HEK293 (cell line): Measurements from ENCODE around the gene SELPLG.

Experiments
- CTCF ChIA-PET: fragments of 350-600 bp; formaldehyde crosslinking; extraction: SDS; loops from one replicate; lab custom pipeline; 2021; ENCODE audit warnings: antibody characterized with exemption; lab: Yijun Ruan, JAX
- POLR2A ChIA-PET: fragments of 300-600 bp; formaldehyde crosslinking; extraction: SDS; loops from one replicate; lab custom pipeline; 2020; ENCODE audit warnings: antibody characterized with exemption, inconsistent platforms; lab: Yijun Ruan, JAX
- H3K27ac ChIP-seq: fragments of 200-500 bp; sonication (Bioruptor generic); 2 replicates; pipeline ENCODE4 v1.5.1; 2014; ENCODE audit warnings: low read depth, low read length, control low read depth, inconsistent platforms; ENCODE audit errors: extremely low read depth
- H3K36me3 ChIP-seq, 2 experiments: fragments of 200-500 bp in 1 of 2; sonication (Bioruptor generic) in 1 of 2; 1 replicate in 1 of 2; 2 replicates in 1 of 2; pipeline ENCODE4 v1.5.1; 2014 to 2017; ENCODE audit warnings: inconsistent platforms in 2 of 2, low read length in 2 of 2; ENCODE audit not compliant: control insufficient read depth in 2 of 2, insufficient read depth in 1 of 2
- H3K4me1 ChIP-seq: fragments of 200-500 bp; sonication (Bioruptor generic); 2 replicates; pipeline ENCODE4 v1.5.1; 2014; ENCODE audit warnings: mild to moderate bottlenecking, low read length, inconsistent platforms; ENCODE audit not compliant: control insufficient read depth, insufficient read depth
- H3K4me3 ChIP-seq: 2 replicates; pipeline ENCODE4 v1.5.1; 2011; ENCODE audit warnings: low read depth, mild to moderate bottlenecking, control low read depth, low read length, moderate library complexity
- H3K9me3 ChIP-seq: fragments of 200-500 bp; sonication (Bioruptor generic); 2 replicates; pipeline ENCODE4 v1.5.1; 2014; ENCODE audit warnings: low read depth, low read length, inconsistent platforms; ENCODE audit not compliant: control insufficient read depth, insufficient read depth
- FEZF1 ChIP-seq: fragments of 450-650 bp; formaldehyde crosslinking; IDR thresholded peaks from 2 replicates; pipeline ENCODE4 v1.5.1; 2016; ENCODE audit warnings: missing biosample characterization, missing genetic modification characterization
- KLF1 ChIP-seq: fragments of 450-650 bp; formaldehyde crosslinking; IDR thresholded peaks from 2 replicates; pipeline ENCODE4 v1.5.1; 2016; ENCODE audit warnings: missing biosample characterization, missing genetic modification characterization
- MYNN ChIP-seq: fragments of 450-650 bp; formaldehyde crosslinking; IDR thresholded peaks from 2 replicates; pipeline ENCODE4 v1.5.1; 2016; ENCODE audit warnings: missing biosample characterization, missing genetic modification characterization, borderline replicate concordance
- SETDB1 ChIP-seq: IDR thresholded peaks from one replicate; pipeline ENCODE4 v1.6.1; 2017; ENCODE audit warnings: mild to moderate bottlenecking, low read length, moderate library complexity, mixed read lengths; ENCODE audit not compliant: insufficient read length
- ZBTB6 ChIP-seq: fragments of 450-650 bp; formaldehyde crosslinking; IDR thresholded peaks from 2 replicates; pipeline ENCODE4 v1.5.1; 2017; ENCODE audit warnings: missing biosample characterization, missing genetic modification characterization
- ZFP37 ChIP-seq: fragments of 450-650 bp; formaldehyde crosslinking; IDR thresholded peaks from 2 replicates; pipeline ENCODE4 v1.5.1; 2016; ENCODE audit warnings: missing biosample characterization, missing genetic modification characterization
- ZNF10 ChIP-seq: fragments of 450-650 bp; formaldehyde crosslinking; IDR thresholded peaks from 2 replicates; pipeline ENCODE4 v1.5.1; 2017; ENCODE audit warnings: missing biosample characterization, missing genetic modification characterization
- ZNF114 ChIP-seq: fragments of 450-650 bp; formaldehyde crosslinking; IDR thresholded peaks from 2 replicates; pipeline ENCODE4 v1.5.0; 2017; ENCODE audit warnings: missing biosample characterization, missing genetic modification characterization
- ZNF146 ChIP-seq: fragments of 450-650 bp; formaldehyde crosslinking; IDR thresholded peaks from 2 replicates; pipeline ENCODE4 v1.5.1; 2016; ENCODE audit warnings: missing biosample characterization, missing genetic modification characterization
- ZNF157 ChIP-seq: fragments of 450-650 bp; formaldehyde crosslinking; IDR thresholded peaks from 2 replicates; pipeline ENCODE4 v1.5.1; 2016; ENCODE audit warnings: missing biosample characterization, missing genetic modification characterization
- ZNF311 ChIP-seq: fragments of 450-650 bp; formaldehyde crosslinking; IDR thresholded peaks from 2 replicates; pipeline ENCODE4 v1.5.1; 2017; ENCODE audit warnings: missing biosample characterization, missing genetic modification characterization, borderline replicate concordance
- ZNF433 ChIP-seq: fragments of 450-650 bp; formaldehyde crosslinking; IDR thresholded peaks from 2 replicates; pipeline ENCODE4 v1.5.1; 2016; ENCODE audit warnings: missing biosample characterization, missing genetic modification characterization, low read depth
- ZNF449 ChIP-seq: fragments of 450-650 bp; formaldehyde crosslinking; IDR thresholded peaks from 2 replicates; pipeline ENCODE4 v1.5.1; 2017; ENCODE audit warnings: missing biosample characterization, mild to moderate bottlenecking, missing genetic modification characterization, moderate library complexity
- ZNF514 ChIP-seq: fragments of 450-650 bp; formaldehyde crosslinking; IDR thresholded peaks from 2 replicates; pipeline ENCODE4 v1.5.1; 2016; ENCODE audit warnings: missing biosample characterization, missing genetic modification characterization
- ZNF521 ChIP-seq: fragments of 450-650 bp; formaldehyde crosslinking; IDR thresholded peaks from 2 replicates; pipeline ENCODE4 v1.5.1; 2017; ENCODE audit warnings: missing biosample characterization, mild to moderate bottlenecking, missing genetic modification characterization
- ZNF623 ChIP-seq: fragments of 450-650 bp; formaldehyde crosslinking; IDR thresholded peaks from 2 replicates; pipeline ENCODE4 v1.5.1; 2016; ENCODE audit warnings: missing biosample characterization, missing genetic modification characterization
- ZNF660 ChIP-seq: fragments of 450-650 bp; IDR thresholded peaks from 2 replicates; pipeline ENCODE4 v1.5.1; 2018; ENCODE audit warnings: missing biosample characterization, mild to moderate bottlenecking, missing genetic modification characterization
- ZNF747 ChIP-seq: fragments of 450-650 bp; formaldehyde crosslinking; IDR thresholded peaks from 2 replicates; pipeline ENCODE4 v1.5.1; 2016; ENCODE audit warnings: missing biosample characterization, missing genetic modification characterization
- ZNF768 ChIP-seq: fragments of 450-650 bp; formaldehyde crosslinking; IDR thresholded peaks from 2 replicates; pipeline ENCODE4 v1.5.1; 2018; ENCODE audit warnings: missing biosample characterization, mild to moderate bottlenecking, missing genetic modification characterization
- ZNF777 ChIP-seq: fragments of 450-650 bp; formaldehyde crosslinking; IDR thresholded peaks from 2 replicates; pipeline ENCODE4 v1.5.1; 2017; ENCODE audit warnings: missing biosample characterization, missing genetic modification characterization, borderline replicate concordance
- TF ChIP-seq, protein P1 (sequence below): fragments of 450-650 bp; IDR thresholded peaks from 2 replicates; pipeline ENCODE4 v1.5.1; 2018; ENCODE audit warnings: missing biosample characterization, mild to moderate bottlenecking, missing genetic modification characterization
- TF ChIP-seq, protein P2 (sequence below): fragments of 450-650 bp; formaldehyde crosslinking; IDR thresholded peaks from 2 replicates; pipeline ENCODE4 v1.5.0; 2017; ENCODE audit warnings: missing biosample characterization, missing genetic modification characterization, borderline replicate concordance
- TF ChIP-seq, protein P3 (sequence below): fragments of 450-650 bp; formaldehyde crosslinking; IDR thresholded peaks from 2 replicates; pipeline ENCODE4; 2016; ENCODE audit warnings: missing biosample characterization, missing genetic modification characterization
- TF ChIP-seq, protein P4 (sequence below): fragments of 450-650 bp; formaldehyde crosslinking; IDR thresholded peaks from 2 replicates; pipeline ENCODE4 v1.5.1; 2016; ENCODE audit warnings: missing biosample characterization, missing genetic modification characterization

Gene SELPLG

GRCh38 chr12:108650083-108650482, 16.4 kb upstream of the SELPLG start:
- Histone ChIP-seq H3K27ac (no peak overlapping the region), H3K9me3 (no peaks in the 10 kb centered on the region), H3K4me1 (peaks cover 9% of the 10 kb centered on the region), H3K4me3 (no peak overlapping the region), H3K36me3 (peaks cover 15 to 79% of the 10 kb centered on the region in 2 experiments)
- ChIA-PET CTCF (interaction anchor here (1.0 to 2.4 kb wide), 5 partner anchors 12 to 154 kb away, joined by 3 to 13 read pairs (median 4); no protein-coding TSS in a partner anchor), POLR2A (no interaction called here)
- no peak for TF ChIP-seq MYNN (tag by site-specific recombination)
- TF ChIP-seq, protein P1, sequence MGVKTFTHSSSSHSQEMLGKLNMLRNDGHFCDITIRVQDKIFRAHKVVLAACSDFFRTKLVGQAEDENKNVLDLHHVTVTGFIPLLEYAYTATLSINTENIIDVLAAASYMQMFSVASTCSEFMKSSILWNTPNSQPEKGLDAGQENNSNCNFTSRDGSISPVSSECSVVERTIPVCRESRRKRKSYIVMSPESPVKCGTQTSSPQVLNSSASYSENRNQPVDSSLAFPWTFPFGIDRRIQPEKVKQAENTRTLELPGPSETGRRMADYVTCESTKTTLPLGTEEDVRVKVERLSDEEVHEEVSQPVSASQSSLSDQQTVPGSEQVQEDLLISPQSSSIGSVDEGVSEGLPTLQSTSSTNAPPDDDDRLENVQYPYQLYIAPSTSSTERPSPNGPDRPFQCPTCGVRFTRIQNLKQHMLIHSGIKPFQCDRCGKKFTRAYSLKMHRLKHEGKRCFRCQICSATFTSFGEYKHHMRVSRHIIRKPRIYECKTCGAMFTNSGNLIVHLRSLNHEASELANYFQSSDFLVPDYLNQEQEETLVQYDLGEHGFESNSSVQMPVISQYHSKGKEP (tag by site-specific recombination) = no peak
- no peak for TF ChIP-seq ZNF114 (tag by site-specific recombination)
- no peak for TF ChIP-seq ZNF449 (tag by site-specific recombination)
- TF ChIP-seq ZNF747 (tag by site-specific recombination) = no peak
- TF ChIP-seq ZBTB6 (tag by site-specific recombination) = no peak
- no peak for TF ChIP-seq FEZF1 (tag by site-specific recombination)
- TF ChIP-seq ZNF433 (tag by site-specific recombination) = no peak

DNA sequence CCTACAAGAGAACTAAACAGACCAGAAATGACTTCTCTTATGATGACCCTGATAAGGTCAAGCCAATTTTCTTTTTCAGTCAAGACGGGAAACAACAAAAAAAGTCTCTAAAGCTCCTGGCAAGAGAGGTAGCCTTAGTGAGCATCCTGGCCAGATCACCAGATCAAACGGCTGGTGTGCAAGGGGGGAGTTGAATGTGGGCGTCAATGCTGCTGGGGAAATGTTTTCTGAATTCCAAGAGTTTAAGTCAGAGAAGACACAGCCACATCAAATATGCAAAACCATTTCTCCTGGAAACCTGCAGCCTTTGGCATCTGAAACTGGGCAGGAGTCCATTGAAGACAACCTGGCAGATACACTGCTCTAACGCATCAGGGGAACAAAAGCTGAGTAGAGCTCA, 16.0 kb upstream of the SELPLG start:
- CTCF ChIA-PET = interaction anchor here (0.7 to 2.4 kb wide), 4 partner anchors 13 to 1491 kb away, joined by 3 to 13 read pairs (median 4); no protein-coding TSS in a partner anchor
- peaks cover 9% of the 10 kb centered on the region for H3K4me1 ChIP-seq
- no peaks in the 10 kb centered on the region for H3K9me3 ChIP-seq
- H3K4me3 ChIP-seq = no peak overlapping the region
- no peak overlapping the region for H3K27ac ChIP-seq
- peaks cover 15 to 83% of the 10 kb centered on the region in 2 experiments for H3K36me3 ChIP-seq
- POLR2A ChIA-PET = no interaction called here
- TF ChIP-seq ZNF747 (tag by site-specific recombination) (no peak), ZNF514 (tag by site-specific recombination) (no peak), ZNF10 (tag by site-specific recombination) (no peak), ZNF623 (tag by site-specific recombination) (no peak), ZNF777 (tag by site-specific recombination) (no peak), ZNF157 (tag by site-specific recombination) (no peak), ZNF660 (tag by site-specific recombination) (no peak), ZNF311 (tag by site-specific recombination) (no peak), KLF1 (tag by site-specific recombination) (no peak), ZNF521 (tag by site-specific recombination) (no peak), ZNF146 (tag by site-specific recombination) (no peak), ZNF768 (tag by site-specific recombination) (no peak), ZFP37 (tag by site-specific recombination) (no peak), SETDB1 (no peak)
- TF ChIP-seq, protein P2, sequence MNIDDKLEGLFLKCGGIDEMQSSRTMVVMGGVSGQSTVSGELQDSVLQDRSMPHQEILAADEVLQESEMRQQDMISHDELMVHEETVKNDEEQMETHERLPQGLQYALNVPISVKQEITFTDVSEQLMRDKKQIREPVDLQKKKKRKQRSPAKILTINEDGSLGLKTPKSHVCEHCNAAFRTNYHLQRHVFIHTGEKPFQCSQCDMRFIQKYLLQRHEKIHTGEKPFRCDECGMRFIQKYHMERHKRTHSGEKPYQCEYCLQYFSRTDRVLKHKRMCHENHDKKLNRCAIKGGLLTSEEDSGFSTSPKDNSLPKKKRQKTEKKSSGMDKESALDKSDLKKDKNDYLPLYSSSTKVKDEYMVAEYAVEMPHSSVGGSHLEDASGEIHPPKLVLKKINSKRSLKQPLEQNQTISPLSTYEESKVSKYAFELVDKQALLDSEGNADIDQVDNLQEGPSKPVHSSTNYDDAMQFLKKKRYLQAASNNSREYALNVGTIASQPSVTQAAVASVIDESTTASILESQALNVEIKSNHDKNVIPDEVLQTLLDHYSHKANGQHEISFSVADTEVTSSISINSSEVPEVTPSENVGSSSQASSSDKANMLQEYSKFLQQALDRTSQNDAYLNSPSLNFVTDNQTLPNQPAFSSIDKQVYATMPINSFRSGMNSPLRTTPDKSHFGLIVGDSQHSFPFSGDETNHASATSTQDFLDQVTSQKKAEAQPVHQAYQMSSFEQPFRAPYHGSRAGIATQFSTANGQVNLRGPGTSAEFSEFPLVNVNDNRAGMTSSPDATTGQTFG (tag by site-specific recombination) = no peak
- TF ChIP-seq, protein P3, sequence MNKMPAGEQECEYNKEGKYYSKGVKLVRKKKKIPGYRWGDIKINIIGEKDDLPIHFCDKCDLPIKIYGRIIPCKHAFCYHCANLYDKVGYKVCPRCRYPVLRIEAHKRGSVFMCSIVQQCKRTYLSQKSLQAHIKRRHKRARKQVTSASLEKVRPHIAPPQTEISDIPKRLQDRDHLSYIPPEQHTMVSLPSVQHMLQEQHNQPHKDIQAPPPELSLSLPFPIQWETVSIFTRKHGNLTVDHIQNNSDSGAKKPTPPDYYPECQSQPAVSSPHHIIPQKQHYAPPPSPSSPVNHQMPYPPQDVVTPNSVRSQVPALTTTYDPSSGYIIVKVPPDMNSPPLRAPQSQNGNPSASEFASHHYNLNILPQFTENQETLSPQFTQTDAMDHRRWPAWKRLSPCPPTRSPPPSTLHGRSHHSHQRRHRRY (tag by site-specific recombination) = no peak
- TF ChIP-seq, protein P4, sequence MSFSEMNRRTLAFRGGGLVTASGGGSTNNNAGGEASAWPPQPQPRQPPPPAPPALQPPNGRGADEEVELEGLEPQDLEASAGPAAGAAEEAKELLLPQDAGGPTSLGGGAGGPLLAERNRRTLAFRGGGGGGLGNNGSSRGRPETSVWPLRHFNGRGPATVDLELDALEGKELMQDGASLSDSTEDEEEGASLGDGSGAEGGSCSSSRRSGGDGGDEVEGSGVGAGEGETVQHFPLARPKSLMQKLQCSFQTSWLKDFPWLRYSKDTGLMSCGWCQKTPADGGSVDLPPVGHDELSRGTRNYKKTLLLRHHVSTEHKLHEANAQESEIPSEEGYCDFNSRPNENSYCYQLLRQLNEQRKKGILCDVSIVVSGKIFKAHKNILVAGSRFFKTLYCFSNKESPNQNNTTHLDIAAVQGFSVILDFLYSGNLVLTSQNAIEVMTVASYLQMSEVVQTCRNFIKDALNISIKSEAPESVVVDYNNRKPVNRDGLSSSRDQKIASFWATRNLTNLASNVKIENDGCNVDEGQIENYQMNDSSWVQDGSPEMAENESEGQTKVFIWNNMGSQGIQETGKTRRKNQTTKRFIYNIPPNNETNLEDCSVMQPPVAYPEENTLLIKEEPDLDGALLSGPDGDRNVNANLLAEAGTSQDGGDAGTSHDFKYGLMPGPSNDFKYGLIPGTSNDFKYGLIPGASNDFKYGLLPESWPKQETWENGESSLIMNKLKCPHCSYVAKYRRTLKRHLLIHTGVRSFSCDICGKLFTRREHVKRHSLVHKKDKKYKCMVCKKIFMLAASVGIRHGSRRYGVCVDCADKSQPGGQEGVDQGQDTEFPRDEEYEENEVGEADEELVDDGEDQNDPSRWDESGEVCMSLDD (tag by site-specific recombination) = no peak
